GM19043 (cell line): Measurements from ENCODE around the gene BRD3OS.

Source experiments
- ATAC-seq: cut with Tn5 transposase; IDR thresholded peaks from one replicate; pipeline ENCODE4 v1.9.1; 2021; ENCODE audit warnings: low read depth; ENCODE audit not compliant: unreplicated experiment

BRD3OS gene

DNA sequence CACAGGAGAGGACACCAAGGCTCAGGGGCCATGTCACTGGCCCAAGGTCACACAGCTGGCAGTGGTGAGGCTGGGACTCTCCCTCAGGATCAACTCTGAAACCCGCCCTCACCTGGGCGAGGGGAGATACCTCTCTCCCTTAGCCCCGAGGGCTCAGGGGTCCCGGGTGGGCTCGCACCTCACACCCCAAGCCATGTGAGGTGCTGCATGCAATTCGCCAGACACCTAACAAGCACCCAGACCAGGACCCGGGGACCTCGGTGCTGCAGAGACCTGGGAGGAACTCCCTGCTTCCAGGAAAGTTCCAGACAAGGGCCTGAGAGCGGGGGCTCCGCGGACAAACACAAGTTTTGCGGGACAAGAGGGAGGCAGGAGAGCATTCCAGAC lies 23.3 kb downstream of the BRD3OS start:
- no peak for ATAC-seq

- ATAC-seq = no peak
Observed at GRCh38 chr9:134049236-134049635, 24.0 kb downstream of the BRD3OS start.

- no peak for ATAC-seq
Observed at GRCh38 chr9:134049772-134050588, 24.7 kb downstream of the BRD3OS start.

DNA sequence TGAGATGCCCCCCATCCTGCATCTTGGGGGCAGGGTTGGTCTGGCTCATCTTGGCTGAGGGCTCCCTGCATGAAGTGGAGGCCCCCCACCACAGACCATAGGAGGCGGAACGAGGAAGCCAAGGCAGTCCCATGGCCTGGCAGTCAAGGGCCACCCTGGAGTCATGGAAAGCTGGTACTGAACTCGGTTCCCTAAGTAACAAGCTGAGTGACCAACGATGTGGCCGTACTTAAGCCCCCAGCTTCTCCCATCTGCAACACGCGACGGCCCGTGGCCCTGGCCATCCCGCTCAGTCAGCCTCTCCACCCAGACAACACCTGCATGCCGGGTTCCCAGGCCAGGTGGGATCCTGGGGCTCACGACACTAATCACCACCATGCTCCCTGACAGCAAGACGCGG lies 25.4 kb downstream of the BRD3OS start:
- no peak for ATAC-seq

DNA sequence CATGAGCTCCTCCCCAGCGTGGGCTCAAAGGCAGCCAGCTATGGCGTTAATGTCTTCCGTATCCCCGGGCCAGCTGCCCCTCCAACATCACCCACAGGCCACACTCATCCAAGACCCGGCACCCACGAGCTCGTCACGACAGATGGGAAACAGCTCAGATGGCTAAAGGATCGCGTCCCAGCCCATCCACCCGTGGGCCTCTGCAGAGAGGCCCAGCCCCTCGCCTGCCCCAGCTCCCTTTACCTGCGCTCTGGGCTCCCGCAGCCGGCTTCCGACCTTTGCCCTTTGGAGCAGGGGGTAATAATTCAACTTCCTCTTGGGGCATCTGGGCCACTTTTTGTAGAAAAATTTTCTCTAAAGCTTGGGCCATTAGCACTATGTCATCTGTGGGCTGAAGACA lies 26.0 kb downstream of the BRD3OS start:
- ATAC-seq = no peak

DNA sequence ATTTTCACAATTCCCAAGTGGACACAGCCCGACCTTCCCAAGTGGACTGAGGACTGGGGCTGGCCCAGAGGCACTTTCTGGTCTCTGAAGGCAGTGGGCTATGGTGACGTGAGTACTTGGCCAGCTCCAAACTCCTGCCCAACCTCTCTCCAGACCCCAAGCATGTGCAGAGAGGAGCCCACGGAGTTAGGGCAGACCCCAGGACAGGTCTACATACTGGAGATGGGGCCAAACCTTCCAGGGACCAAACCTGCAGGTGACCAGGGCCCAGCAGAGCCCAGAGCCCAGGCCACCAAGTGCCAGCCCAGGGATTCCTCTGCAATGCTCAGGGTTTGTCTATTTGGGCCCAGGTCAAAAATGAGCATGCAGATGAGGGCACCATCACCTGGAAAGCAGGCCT lies 27.2 kb downstream of the BRD3OS start:
- ATAC-seq = no peak

DNA sequence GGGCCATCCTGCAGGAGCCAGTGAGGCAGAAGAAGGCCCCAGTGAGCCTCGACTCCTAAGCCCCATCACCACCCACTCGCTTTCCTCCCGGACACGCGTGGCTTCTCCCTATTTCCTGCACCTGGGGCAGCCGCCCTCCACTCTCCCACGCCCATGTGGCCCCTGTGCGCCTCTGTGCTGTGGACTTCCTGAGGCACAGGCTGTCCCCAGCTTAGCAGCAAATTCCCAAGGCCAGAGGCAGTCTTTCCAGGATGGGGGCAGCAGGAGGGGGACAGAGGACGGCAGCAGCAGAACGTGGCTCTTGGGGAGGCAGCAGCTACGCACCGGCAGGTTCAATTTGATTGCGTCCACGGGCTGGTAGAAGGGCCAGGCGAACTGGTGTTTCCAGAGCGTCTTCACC lies 27.7 kb downstream of the BRD3OS start:
- ATAC-seq = no peak

DNA sequence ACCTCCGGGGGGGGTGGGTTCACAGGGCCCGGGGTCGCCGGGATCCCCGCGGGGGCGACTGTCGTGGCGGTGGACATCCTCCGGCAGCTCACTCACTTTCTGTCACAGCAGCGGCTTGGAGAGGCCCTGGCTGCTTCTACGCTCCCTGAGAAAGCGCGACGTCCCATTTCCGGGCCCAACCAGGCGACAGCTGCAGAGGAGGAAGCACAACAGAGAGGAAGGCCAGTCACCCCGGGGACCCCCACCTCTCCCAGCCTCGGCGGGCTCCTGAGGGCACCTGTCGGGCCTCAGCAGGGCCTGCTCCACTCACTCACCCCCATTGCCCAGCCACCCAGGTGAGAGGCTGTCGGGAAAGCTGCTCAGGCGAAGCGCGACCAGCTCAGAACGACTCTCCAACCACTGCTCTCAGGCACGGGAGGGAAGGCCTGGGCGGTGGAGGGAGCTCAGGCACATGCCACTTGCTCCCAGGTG lies 28.2 kb downstream of the BRD3OS start:
- ATAC-seq = no peak

- no peak for ATAC-seq
Observed at GRCh38 chr9:134053941-134054761, 28.9 kb downstream of the BRD3OS start.

GRCh38 chr9:134054891-134055811 lies 29.9 kb downstream of the BRD3OS start:
- no peak for ATAC-seq

GRCh38 chr9:134055981-134056461 lies 30.7 kb downstream of the BRD3OS start:
- ATAC-seq = no peak

DNA sequence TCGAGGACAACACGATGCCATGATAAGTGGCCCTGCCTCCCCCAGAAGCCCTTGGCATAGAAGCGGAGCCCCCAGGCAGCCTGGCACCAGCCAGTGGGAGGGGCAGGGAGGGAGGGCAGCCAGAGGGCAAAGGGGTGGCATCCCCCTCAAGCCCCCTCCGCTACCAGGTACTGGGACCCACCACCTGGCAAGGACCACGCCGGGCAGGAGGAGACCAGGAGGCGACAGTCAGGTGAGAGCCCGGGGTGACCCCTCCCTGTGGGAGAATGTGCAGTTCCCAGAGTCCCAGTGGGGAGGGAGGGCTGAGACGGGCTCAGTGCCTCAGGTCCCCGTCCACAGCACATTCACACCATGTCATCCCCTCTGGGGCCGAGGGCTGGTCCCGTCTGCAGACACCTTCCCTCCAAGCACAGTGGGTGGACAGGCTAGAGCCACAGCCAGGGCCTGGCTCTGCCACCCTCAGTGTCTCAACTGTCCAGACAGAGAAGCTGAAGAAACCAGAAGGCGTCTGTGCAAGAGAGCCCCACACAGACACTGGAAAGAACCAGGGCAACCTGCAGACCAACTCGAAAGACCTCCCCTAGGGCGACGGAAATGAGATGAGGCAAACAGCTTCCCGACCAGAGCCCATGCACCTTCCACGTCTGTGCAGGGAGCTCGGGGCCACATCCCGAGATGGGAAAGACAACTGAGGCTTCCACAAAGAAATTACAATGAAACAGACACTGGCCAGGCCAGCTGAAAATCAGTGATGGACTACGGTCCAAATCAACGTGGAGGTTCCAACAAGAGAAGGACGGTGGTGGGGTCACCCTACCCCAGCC lies 31.4 kb downstream of the BRD3OS start:
- no peak for ATAC-seq

DNA sequence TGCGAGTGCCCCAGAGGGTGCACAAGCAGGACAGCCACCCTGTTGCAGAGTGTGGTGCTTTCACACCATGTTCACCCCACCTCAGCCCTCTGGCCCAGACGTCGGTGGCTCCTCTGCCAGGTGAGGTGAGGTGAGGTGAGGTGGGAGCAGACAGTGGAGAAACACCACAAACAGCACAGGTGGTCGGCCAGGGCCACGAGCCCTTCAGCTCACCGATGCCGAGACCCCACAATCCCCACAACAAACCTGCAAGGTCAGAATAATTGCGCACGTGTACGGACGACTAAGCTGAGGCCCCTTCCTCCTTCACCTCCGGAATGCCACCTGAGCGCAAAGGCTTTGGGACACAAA lies 32.0 kb downstream of the BRD3OS start:
- no peak for ATAC-seq

- ATAC-seq = no peak
Observed at GRCh38 chr9:134057751-134058701, 32.7 kb downstream of the BRD3OS start.

DNA sequence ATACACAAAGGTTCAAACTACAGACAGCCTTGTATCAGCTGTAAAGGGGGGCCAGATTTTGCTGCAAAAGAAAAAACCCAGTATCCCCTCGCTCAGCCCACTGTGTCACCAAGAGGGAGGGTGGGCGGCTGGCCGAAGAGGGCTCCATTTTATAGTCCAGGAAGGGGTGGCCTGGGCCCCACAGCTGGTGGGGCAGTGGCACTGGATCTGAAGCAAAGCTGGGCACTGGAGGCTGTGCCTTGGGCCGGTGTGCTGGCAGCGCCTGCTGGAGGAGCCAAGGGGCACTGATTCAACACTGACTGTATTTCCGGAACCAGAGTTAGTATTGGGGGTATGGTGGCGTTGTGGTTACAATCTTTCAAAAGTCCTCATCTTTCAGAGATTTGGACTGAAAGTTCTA lies 33.4 kb downstream of the BRD3OS start:
- ATAC-seq = no peak

- ATAC-seq = no peak
Observed at GRCh38 chr9:134059188-134059641, 33.9 kb downstream of the BRD3OS start.

DNA sequence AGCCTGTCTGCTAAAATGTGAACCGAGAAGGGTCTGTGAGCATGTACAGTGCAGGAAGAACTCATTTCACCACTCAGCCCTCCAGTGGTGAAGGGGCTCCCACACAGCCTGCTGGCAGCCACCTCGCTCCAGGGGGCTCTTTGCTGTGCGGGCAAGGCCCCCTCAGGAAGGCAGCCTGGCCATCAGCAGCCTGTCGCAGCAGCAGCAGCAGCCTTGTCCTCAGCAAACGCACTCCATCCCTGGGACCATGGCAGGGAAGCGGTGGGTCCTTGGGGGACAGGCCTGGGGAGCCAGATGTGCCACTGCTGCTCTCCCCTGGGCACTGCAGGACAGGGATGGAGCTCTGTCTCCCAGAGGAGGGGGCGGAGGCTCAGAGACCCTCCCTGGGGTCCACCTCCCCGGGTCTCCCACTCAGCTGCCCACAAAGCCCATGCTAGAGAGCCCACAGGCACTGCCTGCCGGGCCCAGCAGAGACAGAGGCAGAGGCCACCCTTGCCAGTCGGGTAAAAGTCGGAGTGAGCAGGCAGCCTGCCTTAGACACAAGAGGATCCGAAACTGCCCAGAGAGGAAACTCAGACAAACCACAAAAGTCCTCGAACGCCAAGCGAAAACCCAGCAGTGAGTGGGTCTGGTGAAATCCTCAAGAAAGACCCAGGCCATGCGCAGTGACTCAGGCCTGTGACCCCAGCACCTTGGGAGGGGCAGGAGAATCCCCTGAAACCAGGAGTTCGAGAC lies 34.5 kb downstream of the BRD3OS start:
- ATAC-seq = no peak

DNA sequence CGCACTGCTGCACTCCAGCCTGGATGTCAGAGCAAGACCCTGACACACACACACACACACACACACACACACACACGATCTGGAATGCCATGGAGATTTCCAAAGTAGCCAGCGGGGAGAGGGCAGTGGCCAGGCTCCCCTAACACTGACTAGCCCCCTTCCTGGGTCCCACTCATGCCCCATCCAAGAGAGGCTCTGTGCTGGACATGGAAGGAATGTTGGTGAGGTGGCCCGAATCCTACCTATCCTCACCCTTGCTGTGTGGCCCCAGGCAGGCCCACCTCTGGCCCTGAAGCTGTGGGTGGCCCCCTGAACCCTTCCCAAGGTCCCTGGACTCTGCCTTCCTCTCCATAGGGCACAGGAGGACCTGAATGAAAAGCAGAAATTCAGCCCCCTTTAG lies 35.3 kb downstream of the BRD3OS start:
- ATAC-seq = no peak
